Amygdala (tissue), 56 donors: ENCODE data around the gene PDGFA.

ENCODE experiments used
- DNase-seq, 56 donors: peaks; one replicate each; lab custom pipeline; 2025; lab: John Stamatoyannopoulos, UW

Gene PDGFA

GRCh38 chr7:452791-453455 is 66.7 kb downstream of the PDGFA start:
- DNase-seq, result no peak

GRCh38 chr7:452226-452751 is 67.4 kb downstream of the PDGFA start:
- DNase-seq, result no peak

GRCh38 chr7:451255-452225 is 68.1 kb downstream of the PDGFA start:
- no peak for DNase-seq

GRCh38 chr7:450741-451140 is 68.9 kb downstream of the PDGFA start:
- no peak for DNase-seq

GRCh38 chr7:450036-450435 is 69.6 kb downstream of the PDGFA start:
- no peak for DNase-seq

- DNase-seq, result no peak
These were observed 70.2 kb downstream of the PDGFA start for GRCh38 chr7:449324-450019.

GRCh38 chr7:447523-447922 is 72.1 kb downstream of the PDGFA start:
- no peak for DNase-seq
